CD4-positive, alpha-beta T cell treated with Interferon alpha-2 for 1 hour (primary cell): Measurements from ENCODE around the gene SCN9A.

Experiments used
- DNase-seq, 2 donors: peaks; one replicate each; pipeline ENCODE4 v3.0.0-alpha.2; 2020 to 2022

Gene SCN9A

GRCh38 chr2:166163775-166164174, 212.0 kb downstream of the SCN9A start:
- no peak for DNase-seq

- no peak for DNase-seq
These were observed 217.2 kb downstream of the SCN9A start for GRCh38 chr2:166158546-166158945.

- DNase-seq = no peak
These were observed 218.2 kb downstream of the SCN9A start for GRCh38 chr2:166157578-166157977.

DNA sequence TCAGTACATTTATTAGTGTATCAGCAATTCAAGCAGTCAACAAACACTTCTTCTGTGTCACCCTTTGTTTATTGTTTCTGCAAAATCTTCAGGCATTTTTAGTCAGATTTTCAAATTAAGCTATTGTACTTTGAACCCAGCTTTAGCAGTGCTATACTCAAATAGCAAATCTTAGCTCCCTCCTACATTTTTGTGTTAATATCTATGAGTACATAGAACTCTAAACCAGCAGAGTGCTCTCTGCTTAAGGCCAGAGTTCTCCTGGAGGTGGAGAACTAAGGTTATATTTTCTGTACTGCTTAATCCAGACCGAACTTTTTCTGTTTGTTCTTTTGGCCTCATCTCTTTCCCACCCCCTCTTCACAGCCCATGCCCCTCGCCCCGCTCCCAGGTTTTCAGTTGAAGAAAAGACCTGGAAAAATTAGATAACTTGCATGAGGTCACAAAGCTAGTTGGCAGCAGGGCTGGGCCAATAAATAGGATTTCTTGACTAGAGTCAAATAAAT, 218.7 kb downstream of the SCN9A start:
- DNase-seq = no peak

DNA sequence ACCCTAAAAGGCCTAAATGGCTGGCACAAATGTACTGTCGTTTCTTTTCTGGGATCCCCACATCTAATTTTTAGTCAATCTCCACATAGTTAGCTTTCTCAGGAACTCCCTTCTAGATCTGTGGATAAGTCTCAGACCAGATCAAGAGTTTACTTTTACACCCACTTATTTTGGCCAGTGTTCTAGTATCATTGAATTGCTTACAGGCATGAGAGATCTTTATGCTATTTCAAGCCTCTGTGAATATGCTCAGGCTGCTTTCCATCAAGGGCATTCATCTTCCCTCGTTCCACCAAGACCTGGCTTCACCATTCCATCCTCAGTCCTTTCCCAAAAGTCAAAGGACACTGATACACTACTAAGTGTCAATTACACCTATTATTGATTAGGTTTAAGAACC, 220.2 kb downstream of the SCN9A start:
- DNase-seq = no peak

- DNase-seq = no peak
These were observed 220.9 kb downstream of the SCN9A start for GRCh38 chr2:166154685-166155338.

- no peak for DNase-seq
These were observed 223.7 kb downstream of the SCN9A start for GRCh38 chr2:166152064-166152463.

GRCh38 chr2:166148500-166149400, 227.0 kb downstream of the SCN9A start:
- no peak for DNase-seq

- no peak for DNase-seq
These were observed 227.9 kb downstream of the SCN9A start for GRCh38 chr2:166147883-166148282.
